Heart left ventricle (tissue), 16 donors: ENCODE data around the gene ACTR1B. TPM values are rescaled to one million over a fixed set of nuclear protein-coding genes. Genes with fewer than 3 reads are reported as not detected.

ENCODE experiments used
- ATAC-seq, 4 donors: fragments of 200-7000 bp; cut with Tn5 transposase; one replicate each; pipeline ENCODE4 v1.9.1; 2020 to 2022; ENCODE audit warnings: moderate library complexity in 4 of 4, mild to moderate bottlenecking in 3 of 4, moderate number of reproducible peaks in 1 of 4
- DNase-seq, 5 donors: peaks; one replicate each; pipeline ENCODE4 v3.0.0-alpha.2; 2020
- H3K27ac ChIP-seq, 12 donors: fragments of 200-600 bp; sonication (generic) in 4 of 12; one replicate each; pipeline versions ENCODE4 v1.5.0 to v1.8.0; 2016 to 2022; ENCODE audit warnings: mild to moderate bottlenecking in 2 of 12
- H3K27me3 ChIP-seq, 9 donors: fragments of 200-600 bp; sonication (generic) in 2 of 9; one replicate each; pipeline versions ENCODE4 v1.5.1 to v1.8.0; 2016 to 2022; ENCODE audit warnings: mild to moderate bottlenecking in 3 of 9
- H3K36me3 ChIP-seq, 9 donors: fragments of 200-600 bp; sonication (generic) in 2 of 9; one replicate each; pipeline versions ENCODE4 v1.5.0 to v1.8.0; 2018 to 2022; ENCODE audit warnings: mild to moderate bottlenecking in 2 of 9
- H3K4me1 ChIP-seq, 12 donors: fragments of 200-600 bp; sonication (generic) in 4 of 12; one replicate each; pipeline versions ENCODE4 v1.5.0 to v1.8.0; 2016 to 2022; ENCODE audit warnings: mild to moderate bottlenecking in 3 of 12
- H3K4me3 ChIP-seq, 12 donors: fragments of 200-600 bp; sonication (generic) in 4 of 12; one replicate each; pipeline versions ENCODE4 v1.5.0 to v1.8.0; 2017 to 2022; ENCODE audit warnings: mild to moderate bottlenecking in 9 of 12, moderate library complexity in 4 of 12
- H3K9me3 ChIP-seq, 12 donors: fragments of 200-600 bp; sonication (generic) in 4 of 12; one replicate each; pipeline versions ENCODE4 v1.5.0 to v1.8.0; 2016 to 2022; ENCODE audit warnings: mild to moderate bottlenecking in 1 of 12
- CTCF ChIP-seq, 12 donors: fragments of 200-600 bp; sonication (generic) in 4 of 12; IDR thresholded peaks; one replicate each; pipeline versions ENCODE4 v1.5.0 to v1.8.0; 2018 to 2022; ENCODE audit warnings: antibody characterized with exemption in 12 of 12, mild to moderate bottlenecking in 5 of 12
- POLR2A ChIP-seq, 2 donors: fragments of 450-650 bp; IDR thresholded peaks; one replicate each; pipeline ENCODE4 v1.6.1; 2017; ENCODE audit warnings: antibody characterized with exemption in 2 of 2, mild to moderate bottlenecking in 2 of 2, moderate library complexity in 2 of 2
- WGBS, 4 donors: extraction: QIAGEN DNeasy Blood & Tissue Kit in 2 of 4; methylation state at CpG; one replicate each; pipeline versions ENCODE4 v1.1.5 to v1.1.7; 2013 to 2018; 5-methylcytosine and 5-hydroxymethylcytosine counted together
- intact Hi-C, 10 donors: fragments of 100-400 bp; cut with DNase I; formaldehyde crosslinking; loops; one replicate each; pipeline versions ENCODE4 v1.11.1 to v1.14.2; 2022
- polyA plus RNA-seq, 2 donors: library from polyadenylated mRNA; stranded (reverse); fragments of 200-250 nt; gene quantifications; one replicate each; pipeline ENCODE4 v1.2.3, GENCODE V29; 2013
- total RNA-seq, 9 donors: library from RNA; depleted of rRNA in 2 of 9; stranded (reverse); fragments of >200 nt in 2 of 9; fragmentation: NEBNext Ultra II Directional in 3 of 9; extraction: Animal tissue kit (Norgen Biotek cat#: 25700) in 3 of 9; gene quantifications; one replicate each; pipeline versions ENCODE4 v1.1.0 to v1.2.4, GENCODE V29; 2016 to 2023
- donor health status: ischemic (EF 13 %, LVEDD 7.1; RV severe dilation, severe dysfunction).
- donor health status: healthy with polysubstance abuse.
- donor health status: DM: no; HTN: yes; CAD: no.
- donor health status: DM: no; HTN: no; CAD: no.
- donor health status: ischemic (EF 25% LVEDD 6.9; RV normal size, moderate dysfunction).
- donor health status: ischemic (EF 25% LVEDD 5.7; RV mildly dilated, moderate dysfunction).
- donor health status: healthy.
- donor health status: DM: yes; HTN: yes; CAD: no.
- donor health status: ischemic (EF 35%, LVEDD 5.7; RV mildly dilated, moderate dysfunction).
- donor health status: nonischemic (EF 11% LVEDD 7.7; RV severe dilation, severe dysfunction).
- donor health status: DM: yes; HTN: yes; CAD: no.
- donor health status: PGD.
- donor health status: ischemic (EF 29% LVEDD 5.4; RV normal size, mild dysfunction).
- donor health status: nonischemic (EF 23%, LVEDD 6.1; RV moderate dilation, normal function).

ACTR1B gene
- total and polyA plus RNA-seq, 11 donors = 48.7 to 94.9 (median 74.9) TPM

- Histone ChIP-seq H3K4me3 (no peak overlapping the region), H3K4me1 (peaks cover 0 to 19% (median 9%) of the 10 kb centered on the region in 12 donors), H3K36me3 (peaks cover 0 to 71% (median 41%) of the 10 kb centered on the region in 9 donors), H3K9me3 (peaks cover 0 to 16% (median 1%) of the 10 kb centered on the region in 12 donors), H3K27ac (peak overlapping the region in 1 of 12 donors; percentile 15), H3K27me3 (no peaks in the 10 kb centered on the region)
- no peak for DNase-seq
- intact Hi-C loops = no loop called here
- TF ChIP-seq CTCF (IDR thresholded peaks at IDR 0.05) = no peak
- no peak for TF ChIP-seq POLR2A (IDR thresholded peaks at IDR 0.05)
- 72 to 78% (median 75%) methylated on average over 4 of the region's 4 CpGs for WGBS, 4 donors
- ATAC-seq = no peak
These were observed 12.7 kb downstream of the ACTR1B start for GRCh38 chr2:97651114-97651513.

- WGBS, 4 donors = 59 to 78% (median 73%) methylated on average over 4 of the region's 4 CpGs
- H3K4me3 ChIP-seq = peak overlapping the region; percentile 71 to 100 (median 88)
- H3K27me3 ChIP-seq = no peaks in the 10 kb centered on the region
- H3K9me3 ChIP-seq = no peaks in the 10 kb centered on the region
- peaks cover 0 to 47% (median 39%) of the 10 kb centered on the region in 9 donors for H3K36me3 ChIP-seq
- ATAC-seq (no peak), DNase-seq (no peak)
- H3K4me1 ChIP-seq = peaks cover 0 to 27% (median 14%) of the 10 kb centered on the region in 12 donors
- TF ChIP-seq CTCF (IDR thresholded peaks at IDR 0.05) (no peak), POLR2A (IDR thresholded peaks at IDR 0.05) (no peak)
- peak overlapping the region in 9 of 12 donors; percentile 92 to 99 (median 97) for H3K27ac ChIP-seq
- intact Hi-C loops = loop anchor here in 6 of 10 donors (1.0 to 10.0 kb wide), 4 partner anchors 15 to 52 kb away; no protein-coding TSS in a partner anchor
These were observed 16.9 kb downstream of the ACTR1B start for GRCh38 chr2:97646977-97647376.

GRCh38 chr2:97645695-97646629, 17.9 kb downstream of the ACTR1B start, which contains the start of gene COX5B:
TSS of gene COX5B (plus strand) at chr2:97646062. CDS start at chr2:97646087, 25 bp downstream.
- DNase-seq = peak; percentile 99 to 100 (median 99)
- peaks cover 0 to 42% (median 39%) of the 10 kb centered on the region in 9 donors for H3K36me3 ChIP-seq
- peak; percentile 98 to 100 (median 100) for ATAC-seq
- no peaks in the 10 kb centered on the region for H3K9me3 ChIP-seq
- peaks cover 0 to 27% (median 14%) of the 10 kb centered on the region in 12 donors for H3K4me1 ChIP-seq
- H3K27ac ChIP-seq = peak within 1 kb of the TSS; percentile 92 to 99 (median 97)
- TF ChIP-seq POLR2A (IDR thresholded peaks at IDR 0.05) (peak; percentile 27 to 92), CTCF (IDR thresholded peaks at IDR 0.05) (peak in 1 of 12 donors; percentile 14)
- intact Hi-C loops = loop anchor here in 8 of 10 donors (1.0 to 10.0 kb wide), 4 partner anchors 17 to 51 kb away; partner anchors contain the start of gene ACTR1B (in 4 of the 8)
- no peaks in the 10 kb centered on the region for H3K27me3 ChIP-seq
- 1 to 3% (median 1%) methylated on average over 24 to 63 of the region's 63 CpGs for WGBS, 4 donors
- H3K4me3 ChIP-seq = peak within 1 kb of the TSS; percentile 71 to 100 (median 88)
